Lung (tissue), 12 donors: ENCODE data around the gene AGPAT2. TPM values are rescaled to one million over a fixed set of nuclear protein-coding genes. Genes with fewer than 3 reads are reported as not detected.

Experiments
- ATAC-seq: fragments of 200-7000 bp; cut with Tn5 transposase; one replicate; pipeline ENCODE4 v1.9.1; 2020; ENCODE audit warnings: moderate number of reproducible peaks; ENCODE audit not compliant: insufficient read depth, low FRiP score
- DNase-seq, 3 donors: peaks; one replicate each; pipeline ENCODE4 v3.0.0-alpha.2; 2013 to 2017
- H3K27ac ChIP-seq, 2 donors: one replicate each; pipeline ENCODE4 v1.5.1; 2013; ENCODE audit warnings: mild to moderate bottlenecking in 2 of 2, moderate library complexity in 2 of 2, control low read depth in 1 of 2, inconsistent platforms in 1 of 2, low read depth in 1 of 2, low read length in 1 of 2
- H3K27me3 ChIP-seq, 3 donors: one replicate each; pipeline ENCODE4 v1.5.1; 2013; ENCODE audit warnings: low read length in 2 of 3; ENCODE audit not compliant: control insufficient read depth in 3 of 3, insufficient read depth in 3 of 3
- H3K36me3 ChIP-seq, 4 donors: one replicate each; pipeline ENCODE4 v1.5.1; 2013; ENCODE audit warnings: low read length in 4 of 4, mild to moderate bottlenecking in 1 of 4, moderate library complexity in 1 of 4; ENCODE audit not compliant: control insufficient read depth in 4 of 4, insufficient read depth in 4 of 4
- H3K4me1 ChIP-seq, 5 donors: one replicate each; pipeline ENCODE4 v1.5.1; 2013; ENCODE audit warnings: low read length in 5 of 5, mild to moderate bottlenecking in 2 of 5, moderate library complexity in 1 of 5; ENCODE audit not compliant: control insufficient read depth in 5 of 5, insufficient read depth in 5 of 5
- H3K4me3 ChIP-seq: one replicate; pipeline ENCODE4 v1.5.1; 2013; ENCODE audit warnings: mild to moderate bottlenecking, control low read depth, moderate library complexity
- H3K9ac ChIP-seq, 2 donors: one replicate each; pipeline ENCODE4 v1.5.1; 2013; ENCODE audit warnings: low read length in 2 of 2, control low read depth in 1 of 2; ENCODE audit not compliant: insufficient read depth in 1 of 2
- H3K9me3 ChIP-seq, 4 donors: one replicate each; pipeline ENCODE4 v1.5.1; 2013; ENCODE audit warnings: low read length in 3 of 4, mild to moderate bottlenecking in 1 of 4, moderate library complexity in 1 of 4; ENCODE audit not compliant: control insufficient read depth in 4 of 4, insufficient read depth in 3 of 4
- WGBS, 2 donors: extraction: QIAGEN DNeasy Blood & Tissue Kit; methylation state at CpG; one replicate each; pipeline ENCODE4 v1.1.7; 2013; 5-methylcytosine and 5-hydroxymethylcytosine counted together
- polyA plus RNA-seq, 2 donors: library from polyadenylated mRNA; stranded (reverse); fragments of 200-250 nt; gene quantifications; one replicate each; pipeline ENCODE4 v1.2.1, GENCODE V29; 2013
- total RNA-seq, 2 donors: library from RNA; depleted of rRNA in 1 of 2; stranded (reverse); fragments of >200 nt in 1 of 2; gene quantifications; one replicate each; pipeline ENCODE4 v1.2.1, GENCODE V29; 2014 to 2021
- TF ChIP-seq, protein P1 (sequence below): IDR thresholded peaks from 2 replicates; pipeline ENCODE4 v1.5.1; 2012; ENCODE audit warnings: mild to moderate bottlenecking; ENCODE audit errors: control extremely low read depth, extremely low read depth
- donor health status: control.
- donor health status: control.
- donor health status: Bipolar disorder and iron deficiency.
- donor health status: healthy.
- donor health status: DM: yes; HTN: yes; CAD: no.

Gene AGPAT2
- total and polyA plus RNA-seq, 4 donors = 81.7 to 277 (median 177) TPM

GRCh38 chr9:136701668-136702053 is 14.4 kb upstream of the AGPAT2 start:
- Histone ChIP-seq H3K36me3 (no peaks in the 10 kb centered on the region), H3K4me3 (no peak overlapping the region), H3K4me1 (peaks cover 0 to 17% (median 10%) of the 10 kb centered on the region in 5 donors), H3K27me3 (peaks cover 0 to 15% (median 12%) of the 10 kb centered on the region in 3 donors), H3K9ac (no peak overlapping the region), H3K9me3 (peaks cover 0 to 1% (median 0%) of the 10 kb centered on the region in 4 donors), H3K27ac (no peak overlapping the region)
- no peak for DNase-seq
- no peak for ATAC-seq
- TF ChIP-seq, protein P1, sequence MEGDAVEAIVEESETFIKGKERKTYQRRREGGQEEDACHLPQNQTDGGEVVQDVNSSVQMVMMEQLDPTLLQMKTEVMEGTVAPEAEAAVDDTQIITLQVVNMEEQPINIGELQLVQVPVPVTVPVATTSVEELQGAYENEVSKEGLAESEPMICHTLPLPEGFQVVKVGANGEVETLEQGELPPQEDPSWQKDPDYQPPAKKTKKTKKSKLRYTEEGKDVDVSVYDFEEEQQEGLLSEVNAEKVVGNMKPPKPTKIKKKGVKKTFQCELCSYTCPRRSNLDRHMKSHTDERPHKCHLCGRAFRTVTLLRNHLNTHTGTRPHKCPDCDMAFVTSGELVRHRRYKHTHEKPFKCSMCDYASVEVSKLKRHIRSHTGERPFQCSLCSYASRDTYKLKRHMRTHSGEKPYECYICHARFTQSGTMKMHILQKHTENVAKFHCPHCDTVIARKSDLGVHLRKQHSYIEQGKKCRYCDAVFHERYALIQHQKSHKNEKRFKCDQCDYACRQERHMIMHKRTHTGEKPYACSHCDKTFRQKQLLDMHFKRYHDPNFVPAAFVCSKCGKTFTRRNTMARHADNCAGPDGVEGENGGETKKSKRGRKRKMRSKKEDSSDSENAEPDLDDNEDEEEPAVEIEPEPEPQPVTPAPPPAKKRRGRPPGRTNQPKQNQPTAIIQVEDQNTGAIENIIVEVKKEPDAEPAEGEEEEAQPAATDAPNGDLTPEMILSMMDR = no peak
- WGBS, 2 donors = 32 to 38% methylated on average over 10 of the region's 10 CpGs

- 9 to 13% methylated on average over 38 of the region's 38 CpGs for WGBS, 2 donors
- no peak overlapping the region for H3K4me3 ChIP-seq
- no peak for ATAC-seq
Observed at GRCh38 chr9:136700959-136701667, 13.9 kb upstream of the AGPAT2 start.

DNA sequence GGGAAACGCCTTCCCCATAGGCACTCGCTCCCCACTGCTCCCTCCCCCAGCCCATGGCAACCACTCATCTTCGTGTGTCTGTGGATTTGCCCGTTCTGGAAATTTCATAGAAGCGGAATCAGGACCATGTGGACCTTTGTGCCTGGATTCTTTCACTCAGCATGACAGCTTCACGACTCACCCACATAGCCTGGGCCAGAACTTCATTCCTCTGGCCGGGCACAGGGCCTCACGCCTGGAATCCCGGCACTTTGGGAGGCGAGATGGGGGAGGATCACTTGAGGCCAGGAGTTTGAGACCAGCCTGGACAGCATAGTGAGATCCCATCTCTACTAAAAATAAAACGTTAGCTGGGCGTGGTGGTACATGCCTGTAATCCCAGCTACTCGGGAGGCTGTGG is 13.0 kb upstream of the AGPAT2 start:
- ATAC-seq (no peak), DNase-seq (no peak)
- H3K4me1 ChIP-seq = peaks cover 0 to 17% (median 10%) of the 10 kb centered on the region in 5 donors

More at GRCh38 chr9:136700959-136701667, 13.9 kb upstream of the AGPAT2 start:
- Histone ChIP-seq H3K27me3 (peaks cover 0 to 15% (median 12%) of the 10 kb centered on the region in 3 donors), H3K9ac (no peak overlapping the region), H3K9me3 (peaks cover 0 to 1% (median 0%) of the 10 kb centered on the region in 4 donors), H3K27ac (peak overlapping the region in 1 of 2 donors; percentile 35), H3K36me3 (no peaks in the 10 kb centered on the region), H3K4me1 (peaks cover 0 to 17% (median 10%) of the 10 kb centered on the region in 5 donors)
- no peak for DNase-seq
- TF ChIP-seq, protein P1 = no peak

More for the DNA sequence above, 13.0 kb upstream of the AGPAT2 start:
- Histone ChIP-seq H3K9ac (no peak overlapping the region), H3K9me3 (no peaks in the 10 kb centered on the region), H3K4me3 (no peak overlapping the region), H3K27me3 (peaks cover 0 to 15% (median 12%) of the 10 kb centered on the region in 3 donors), H3K27ac (no peak overlapping the region), H3K36me3 (no peaks in the 10 kb centered on the region)
- TF ChIP-seq, protein P1 = no peak
- WGBS, 2 donors = 76 to 77% methylated on average over 13 of the region's 13 CpGs
